IMR-90 (cell line): ENCODE measurements around the gene GOLGA5. TPM values are rescaled to one million over a fixed set of nuclear protein-coding genes. Genes with fewer than 3 reads are reported as not detected.
"Not testable (repeated sequence)": the region's sequence is repeated elsewhere in the genome, so short reads cannot be mapped to it uniquely, and the experiment has no call there.

Experiments used
- ATAC-seq: fragments of 200-7000 bp; cut with Tn5 transposase; 2 replicates; pipeline ENCODE4 v1.9.1; 2020; ENCODE audit warnings: low read depth, mild to moderate bottlenecking, moderate library complexity
- BruUV-seq: library from RNA; stranded (reverse); fragments of 400-500 nt; replicated peaks from 2 replicates; lab custom pipeline; 2021; lab: Mats Ljungman, UMichigan
- CTCF ChIA-PET: fragments of 300-600 bp; formaldehyde crosslinking; extraction: SDS; loops from one replicate; lab custom pipeline; 2021; ENCODE audit warnings: antibody characterized with exemption; lab: Yijun Ruan, JAX
- POLR2A ChIA-PET: fragments of 300-600 bp; sonication (Branson Sonifier 250); formaldehyde crosslinking; loops from one replicate; lab custom pipeline; 2022; ENCODE audit warnings: antibody characterized with exemption; ENCODE audit not compliant: unreplicated experiment; lab: Charles Lee
- DNase-seq: peaks from one replicate; pipeline ENCODE4 v3.0.0; 2013
- H2AFZ ChIP-seq: replicated peaks from 2 replicates; pipeline ENCODE3; 2013; ENCODE audit warnings: low read length, mild to moderate bottlenecking; ENCODE audit not compliant: poor library complexity
- H2AK5ac ChIP-seq: 2 replicates; pipeline ENCODE4 v1.6.1; 2013; ENCODE audit warnings: low read depth, low read length, inconsistent platforms
- H2AK9ac ChIP-seq: replicated peaks from 2 replicates; pipeline ENCODE3; 2013; ENCODE audit warnings: mild to moderate bottlenecking, low read depth, low read length, moderate library complexity; ENCODE audit not compliant: poor library complexity
- H2BK120ac ChIP-seq: 2 replicates; pipeline ENCODE4 v1.6.1; 2013; ENCODE audit warnings: low read depth, low read length, inconsistent platforms
- H2BK15ac ChIP-seq: 3 replicates; pipeline ENCODE4 v1.6.1; 2013; ENCODE audit warnings: low read depth, low read length, inconsistent platforms
- H2BK20ac ChIP-seq: 2 replicates; pipeline ENCODE4 v1.6.1; 2013; ENCODE audit warnings: low read depth, mild to moderate bottlenecking, inconsistent platforms, low read length, moderate library complexity
- H2BK5ac ChIP-seq: 2 replicates; pipeline ENCODE4 v1.6.1; 2013; ENCODE audit warnings: mild to moderate bottlenecking, low read depth, low read length, inconsistent platforms; ENCODE audit not compliant: poor library complexity, severe bottlenecking
- H3K14ac ChIP-seq: replicated peaks from 2 replicates; pipeline ENCODE4 v1.6.1; 2013; ENCODE audit warnings: low read depth, low read length, inconsistent platforms
- H3K18ac ChIP-seq: 2 replicates; pipeline ENCODE4 v1.6.1; 2013; ENCODE audit warnings: low read depth, low read length, control low read depth
- H3K23ac ChIP-seq: 2 replicates; pipeline ENCODE4 v1.6.1; 2013; ENCODE audit warnings: low read depth, low read length, inconsistent platforms
- H3K27ac ChIP-seq: 2 replicates; pipeline ENCODE4 v1.5.1; 2013; ENCODE audit warnings: mild to moderate bottlenecking, control low read depth, low read length; ENCODE audit not compliant: insufficient read depth
- H3K27me3 ChIP-seq: 2 replicates; pipeline ENCODE4 v1.6.1; 2013; ENCODE audit warnings: low read length; ENCODE audit not compliant: control insufficient read depth, insufficient read depth
- H3K36me3 ChIP-seq: 2 replicates; pipeline ENCODE4 v1.6.1; 2013; ENCODE audit warnings: low read length, mixed read lengths; ENCODE audit not compliant: control insufficient read depth, insufficient read depth
- H3K4ac ChIP-seq: 2 replicates; pipeline ENCODE4 v1.6.1; 2013; ENCODE audit warnings: low read depth, low read length, inconsistent platforms
- H3K4me1 ChIP-seq: 2 replicates; pipeline ENCODE4 v1.6.1; 2013; ENCODE audit warnings: low read length, mixed read lengths; ENCODE audit not compliant: control insufficient read depth, insufficient read depth
- H3K4me2 ChIP-seq: 2 replicates; pipeline ENCODE4 v1.6.1; 2013; ENCODE audit warnings: low read depth, mild to moderate bottlenecking, control low read depth, low read length, moderate library complexity
- H3K4me3 ChIP-seq: 2 replicates; pipeline ENCODE4 v1.5.1; 2013; ENCODE audit warnings: low read depth, mild to moderate bottlenecking, control low read depth, low read length, moderate library complexity; ENCODE audit not compliant: insufficient read depth
- H3K56ac ChIP-seq: 2 replicates; pipeline ENCODE4 v1.6.1; 2013; ENCODE audit warnings: low read length, inconsistent platforms; ENCODE audit not compliant: insufficient read depth; ENCODE audit errors: extremely low read depth
- H3K79me1 ChIP-seq, 2 experiments: 2 replicates each; pipeline ENCODE4 v1.6.1; 2013; ENCODE audit warnings: low read length in 2 of 2, inconsistent platforms in 1 of 2, low read depth in 1 of 2
- H3K9ac ChIP-seq: 2 replicates; pipeline ENCODE4 v1.6.1; 2013; ENCODE audit warnings: low read depth, low read length, control low read depth
- H3K9me1 ChIP-seq: 2 replicates; pipeline ENCODE4 v1.6.1; 2013; ENCODE audit warnings: low read length, inconsistent platforms; ENCODE audit not compliant: insufficient read depth
- H3K9me3 ChIP-seq: 2 replicates; pipeline ENCODE4 v1.6.1; 2013; ENCODE audit warnings: low read length; ENCODE audit not compliant: control insufficient read depth, insufficient read depth
- H4K20me1 ChIP-seq: 2 replicates; pipeline ENCODE4 v1.6.1; 2013; ENCODE audit warnings: low read length, inconsistent platforms; ENCODE audit not compliant: insufficient read depth
- H4K5ac ChIP-seq: 2 replicates; pipeline ENCODE4 v1.6.1; 2013; ENCODE audit warnings: mild to moderate bottlenecking, low read depth, low read length, control low read depth
- H4K8ac ChIP-seq, 2 experiments: 2 replicates each; pipeline ENCODE4 v1.6.1; 2013; ENCODE audit warnings: low read depth in 2 of 2, low read length in 2 of 2, control low read depth in 1 of 2, inconsistent platforms in 1 of 2
- H4K91ac ChIP-seq: 2 replicates; pipeline ENCODE4 v1.6.1; 2013; ENCODE audit warnings: low read depth, low read length, inconsistent platforms; ENCODE audit not compliant: insufficient read depth
- WGBS, 2 experiments: methylation state at CpG; one replicate each; pipeline versions ENCODE4 v1.1.5 to v1.1.7; 2013; ENCODE audit warnings: missing lambda C conversion rate in 2 of 2; ENCODE audit not compliant: insufficient read length in 1 of 2; ENCODE audit errors: extremely low coverage in 2 of 2; 5-methylcytosine and 5-hydroxymethylcytosine counted together
- dilution Hi-C: fragments of 300-500 bp; cut with HindIII; formaldehyde crosslinking; loops from one replicate; pipeline ENCODE4 v1.14.3; 2018; ENCODE audit warnings: low sequenced_read_pairs; ENCODE audit not compliant: unreplicated experiment
- in situ Hi-C: fragments of 300-500 bp; cut with MboI; formaldehyde crosslinking; loops from 3 replicates; pipeline ENCODE4 v1.14.3; 2019; ENCODE audit warnings: low sequenced_read_pairs, inconsistent platforms, mixed read lengths
- intact Hi-C: fragments of 100-400 bp; cut with micrococcal nuclease; formaldehyde crosslinking; loops from 2 replicates; pipeline ENCODE4 v1.10.0; 2022
- polyA plus RNA-seq, 3 experiments: library from polyadenylated mRNA; depleted of rRNA; stranded (reverse); fragments of >200 nt; gene quantifications; 2 replicates each; pipeline ENCODE4 v1.2.3, GENCODE V29; 2012; ENCODE audit warnings: low replicate concordance in 1 of 3
- total RNA-seq: library from RNA; depleted of rRNA; stranded (reverse); fragments of >200 nt; gene quantifications from 2 replicates; pipeline ENCODE4 v1.2.3, GENCODE V29; 2012

Gene GOLGA5
- total and polyA plus RNA-seq, 2 of the 4 experiments (the other 2 are of a cell fraction), result 35.0 to 59.5 TPM

DNA sequence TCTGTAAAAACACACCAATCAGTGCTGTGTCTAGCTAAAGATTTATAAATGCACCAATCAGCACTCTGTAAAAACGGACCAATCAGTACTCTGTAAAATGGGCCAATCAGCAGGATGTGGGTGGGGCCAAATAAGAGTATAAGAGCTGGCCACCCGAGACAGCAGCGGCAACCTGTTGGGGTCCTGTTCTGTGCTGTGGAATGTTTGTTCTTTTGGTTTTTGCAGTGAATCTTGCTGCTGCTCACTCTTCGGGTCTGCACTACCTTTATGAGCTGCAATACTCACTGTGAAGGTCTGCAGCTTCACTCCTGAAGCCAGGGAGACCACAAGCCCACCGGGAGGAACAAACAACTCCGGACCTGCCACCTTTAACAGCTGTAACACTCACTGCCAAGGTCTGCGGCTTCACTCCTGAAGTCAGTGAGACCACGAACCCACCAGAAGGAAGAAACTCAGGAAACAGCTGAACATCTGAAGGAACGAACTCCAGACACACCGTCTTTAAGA, 43.8 kb upstream of the GOLGA5 start:
- H3K56ac ChIP-seq, H3K4me3 ChIP-seq, H3K4me2 ChIP-seq, H3K14ac ChIP-seq, H3K9me3 ChIP-seq, H3K9ac ChIP-seq, H3K4me1 ChIP-seq, H4K8ac ChIP-seq, H2AK5ac ChIP-seq, ATAC-seq, H2AK9ac ChIP-seq, H2BK20ac ChIP-seq, H3K18ac ChIP-seq, H2BK5ac ChIP-seq, H3K4ac ChIP-seq, H3K36me3 ChIP-seq, BruUV-seq, CTCF ChIA-PET, H3K23ac ChIP-seq, H3K9me1 ChIP-seq, H4K91ac ChIP-seq, H2AFZ ChIP-seq, in situ Hi-C loops, H3K79me1 ChIP-seq, H2BK15ac ChIP-seq, intact Hi-C loops, H3K27ac ChIP-seq, H4K5ac ChIP-seq, H4K20me1 ChIP-seq, DNase-seq, H2BK120ac ChIP-seq, dilution Hi-C loops: not testable (repeated sequence)
- POLR2A ChIA-PET, result interaction anchor here (0.7 kb wide), 1 partner anchor 7 kb away, joined by 3 read pairs; no protein-coding TSS in a partner anchor
- H3K27me3 ChIP-seq, result peaks cover 14% of the 10 kb centered on the region
- WGBS, 2 experiments, result 78% methylated on average over 6 of the region's 10 CpGs; no CpG with 5 or more reads in 1 of the 2 experiments
